ENCODE measurements around the gene PGLYRP3.

DNA sequence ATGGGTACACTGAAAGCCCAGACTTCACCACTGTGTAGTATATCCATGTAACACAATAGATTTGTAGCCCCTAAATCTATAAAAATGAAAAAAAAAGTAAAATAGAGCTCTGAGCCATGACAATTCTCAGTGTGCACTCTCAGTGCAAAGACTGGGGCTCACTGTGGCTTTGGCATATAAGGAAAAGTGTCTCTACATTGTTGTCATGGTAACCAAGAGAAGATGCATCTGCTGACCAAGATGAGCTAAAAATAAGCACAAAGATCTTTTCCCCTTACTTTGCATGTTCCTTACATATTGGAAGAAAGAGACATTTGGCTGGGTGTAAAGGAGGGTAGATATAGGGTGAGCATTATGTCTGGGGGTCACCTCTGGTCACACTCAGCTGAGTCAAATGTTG lies 23.9 kb upstream of the PGLYRP3 start:
- TF ChIP-seq POLR2A (IDR thresholded peaks at IDR 0.05), result no peak
- TF ChIP-seq, protein P1, sequence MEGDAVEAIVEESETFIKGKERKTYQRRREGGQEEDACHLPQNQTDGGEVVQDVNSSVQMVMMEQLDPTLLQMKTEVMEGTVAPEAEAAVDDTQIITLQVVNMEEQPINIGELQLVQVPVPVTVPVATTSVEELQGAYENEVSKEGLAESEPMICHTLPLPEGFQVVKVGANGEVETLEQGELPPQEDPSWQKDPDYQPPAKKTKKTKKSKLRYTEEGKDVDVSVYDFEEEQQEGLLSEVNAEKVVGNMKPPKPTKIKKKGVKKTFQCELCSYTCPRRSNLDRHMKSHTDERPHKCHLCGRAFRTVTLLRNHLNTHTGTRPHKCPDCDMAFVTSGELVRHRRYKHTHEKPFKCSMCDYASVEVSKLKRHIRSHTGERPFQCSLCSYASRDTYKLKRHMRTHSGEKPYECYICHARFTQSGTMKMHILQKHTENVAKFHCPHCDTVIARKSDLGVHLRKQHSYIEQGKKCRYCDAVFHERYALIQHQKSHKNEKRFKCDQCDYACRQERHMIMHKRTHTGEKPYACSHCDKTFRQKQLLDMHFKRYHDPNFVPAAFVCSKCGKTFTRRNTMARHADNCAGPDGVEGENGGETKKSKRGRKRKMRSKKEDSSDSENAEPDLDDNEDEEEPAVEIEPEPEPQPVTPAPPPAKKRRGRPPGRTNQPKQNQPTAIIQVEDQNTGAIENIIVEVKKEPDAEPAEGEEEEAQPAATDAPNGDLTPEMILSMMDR (IDR thresholded peaks at IDR 0.05), result no peak

All from body of pancreas (tissue), 4 donors.